Medulla oblongata (tissue), 1 donor: ENCODE results near the gene SLC25A41.
A peak's percentile ranks its signal among the peaks of the same experiment; 100 is the strongest.
"Not testable (repeated sequence)": the region's sequence is repeated elsewhere in the genome, so short reads cannot be mapped to it uniquely, and the experiment has no call there.

Experiments
- DNase-seq: peaks from one replicate; pipeline ENCODE4 v3.0.0-alpha.2; 2015; ENCODE audit errors: extremely low spot score

The SLC25A41 gene

GRCh38 chr19:6428692-6429418 is 4.7 kb downstream of the SLC25A41 start:
- DNase-seq, result not testable (repeated sequence)

- no peak for DNase-seq
These were observed 6.4 kb downstream of the SLC25A41 start for GRCh38 chr19:6427131-6427530.

- DNase-seq, result no peak
These were observed 7.6 kb downstream of the SLC25A41 start for GRCh38 chr19:6425732-6426620.

- peak; percentile 100 for DNase-seq
These were observed 8.4 kb downstream of the SLC25A41 start for GRCh38 chr19:6424939-6425731.

GRCh38 chr19:6424195-6424938 is 9.2 kb downstream of the SLC25A41 start, which contains the start of gene KHSRP:
Gene KHSRP (minus strand): TSS chr19:6424811. CDS start chr19:6424701, 110 bp downstream.
- no peak for DNase-seq

GRCh38 chr19:6423499-6424194 is 9.9 kb downstream of the SLC25A41 start:
- no peak for DNase-seq

GRCh38 chr19:6421075-6422014 is 12.2 kb downstream of the SLC25A41 start:
- DNase-seq, result no peak

- no peak for DNase-seq
These were observed 15.0 kb downstream of the SLC25A41 start for GRCh38 chr19:6418562-6418932.

- DNase-seq, result peak; percentile 54
These were observed 15.6 kb downstream of the SLC25A41 start for GRCh38 chr19:6417713-6418561.

GRCh38 chr19:6416658-6417405 is 16.7 kb downstream of the SLC25A41 start:
- no peak for DNase-seq

- DNase-seq, result no peak
These were observed 17.9 kb downstream of the SLC25A41 start for GRCh38 chr19:6415591-6416190.

GRCh38 chr19:6414793-6415590 is 18.6 kb downstream of the SLC25A41 start:
- DNase-seq, result no peak

GRCh38 chr19:6413721-6414643 is 19.6 kb downstream of the SLC25A41 start:
- DNase-seq, result no peak

- no peak for DNase-seq
These were observed 20.3 kb downstream of the SLC25A41 start for GRCh38 chr19:6413291-6413690.

GRCh38 chr19:6412447-6413091 is 21.0 kb downstream of the SLC25A41 start:
- no peak for DNase-seq
